HG02798 (cell line): ENCODE data around the gene FCHO2.
A peak's percentile ranks its signal among the peaks of the same experiment; 100 is the strongest.
"Not testable (repeated sequence)": the region's sequence is repeated elsewhere in the genome, so short reads cannot be mapped to it uniquely, and the experiment has no call there.

ENCODE experiments used
- ATAC-seq: cut with Tn5 transposase; IDR thresholded peaks from one replicate; pipeline ENCODE4 v1.9.1; 2021; ENCODE audit warnings: mild to moderate bottlenecking; ENCODE audit not compliant: unreplicated experiment, poor library complexity

Gene FCHO2

DNA sequence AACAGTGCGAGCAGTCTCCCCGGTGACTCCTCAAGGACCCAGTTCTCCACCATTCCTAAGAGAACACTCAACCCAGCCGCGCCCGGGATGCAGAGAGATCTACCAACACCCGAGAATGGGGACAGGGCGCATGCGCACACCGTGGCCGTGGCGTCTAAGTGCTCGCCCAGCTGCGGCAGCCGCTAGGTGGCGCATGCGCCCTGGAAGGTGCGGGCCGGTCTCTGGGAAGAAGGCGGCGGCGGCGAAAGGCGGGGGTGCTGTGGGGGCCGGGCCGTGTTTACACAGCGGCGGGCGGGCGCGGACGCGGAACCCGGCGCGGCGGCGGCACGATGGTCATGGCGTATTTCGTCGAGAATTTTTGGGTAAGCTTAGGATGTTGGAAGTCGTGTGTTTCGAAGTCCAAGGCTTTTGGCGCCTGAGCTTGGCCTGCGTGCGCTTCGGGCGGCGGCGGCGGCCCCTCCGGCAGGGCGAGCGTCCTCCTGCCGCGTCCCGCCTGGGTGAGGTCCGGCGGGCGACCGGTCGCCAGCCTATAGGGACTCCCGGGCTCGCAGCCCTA is at the start of gene FCHO2:
TSS of gene FCHO2 (plus strand) at position 274 of the 556 bp plus-strand sequence. CDS start at position 330, 56 bp downstream.
- ATAC-seq: peak; percentile 95

- ATAC-seq: no peak
Observed at GRCh38 chr5:72906806-72907205, 49.0 kb upstream of the FCHO2 start.

DNA sequence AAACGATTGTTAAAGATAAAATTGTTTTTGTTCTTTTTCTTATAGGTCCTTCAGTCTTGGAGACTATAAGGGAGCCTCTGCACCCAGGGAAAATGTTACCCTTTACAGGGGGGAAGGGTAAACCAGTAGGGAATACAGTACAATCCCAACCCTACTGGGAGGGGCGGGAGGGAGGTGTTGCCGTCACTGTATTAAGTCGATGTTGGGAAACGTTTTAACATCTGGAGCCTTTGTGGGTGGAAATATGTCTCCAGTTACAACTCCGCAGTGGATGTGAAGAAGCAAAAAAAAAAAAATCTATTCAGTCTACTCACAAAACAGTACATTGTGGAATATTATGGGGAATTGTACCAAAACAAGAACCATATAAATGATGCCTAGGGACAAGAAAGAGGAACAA is 47.2 kb upstream of the FCHO2 start:
- no peak for ATAC-seq

DNA sequence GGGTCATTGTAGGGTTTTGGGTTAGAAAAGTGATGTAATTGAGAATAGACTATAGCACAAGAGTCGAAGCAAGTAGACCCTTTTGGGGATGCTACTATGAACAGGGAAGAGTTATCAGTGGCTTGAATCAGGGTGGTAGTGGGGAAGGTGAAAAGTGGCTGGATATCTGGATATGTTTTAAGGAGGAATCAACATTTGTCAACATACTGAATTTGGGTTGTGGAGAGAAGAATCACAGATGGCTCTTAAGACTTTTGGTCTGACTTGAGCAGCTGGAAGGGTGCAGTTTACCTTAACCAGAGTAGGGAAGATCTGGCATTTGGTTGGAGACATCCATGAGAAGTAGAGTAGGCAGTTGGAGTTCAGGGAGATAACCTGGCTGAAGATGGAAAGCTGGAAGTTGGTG is 38.5 kb upstream of the FCHO2 start:
- no peak for ATAC-seq

- ATAC-seq: no peak
Observed at GRCh38 chr5:72920690-72921502, 34.9 kb upstream of the FCHO2 start.

DNA sequence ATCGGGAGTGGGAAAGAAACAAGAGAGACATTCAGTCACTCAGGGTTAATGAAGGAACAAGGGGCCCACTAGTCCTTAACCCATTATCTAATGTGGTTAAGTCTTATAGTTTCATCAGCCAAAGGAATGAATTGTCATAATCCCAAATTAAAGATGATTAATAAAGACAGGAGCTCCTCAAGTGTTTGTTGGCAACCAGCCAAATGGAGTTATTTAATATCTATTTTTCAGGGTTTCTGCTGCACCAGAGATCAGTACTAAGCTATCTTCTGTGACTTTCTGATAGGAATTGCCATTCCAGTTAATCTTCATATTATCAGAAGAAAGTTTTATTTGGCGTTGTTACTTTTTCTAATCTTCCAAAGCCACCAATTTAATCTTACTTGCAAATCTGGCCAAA is 34.0 kb upstream of the FCHO2 start:
- ATAC-seq: no peak

- ATAC-seq: no peak
Observed at GRCh38 chr5:72922422-72922821, 33.4 kb upstream of the FCHO2 start.

- no peak for ATAC-seq
Observed at GRCh38 chr5:72925336-72926010, 30.4 kb upstream of the FCHO2 start.

GRCh38 chr5:72932686-72933085 is 23.2 kb upstream of the FCHO2 start:
- ATAC-seq: not testable (repeated sequence)

DNA sequence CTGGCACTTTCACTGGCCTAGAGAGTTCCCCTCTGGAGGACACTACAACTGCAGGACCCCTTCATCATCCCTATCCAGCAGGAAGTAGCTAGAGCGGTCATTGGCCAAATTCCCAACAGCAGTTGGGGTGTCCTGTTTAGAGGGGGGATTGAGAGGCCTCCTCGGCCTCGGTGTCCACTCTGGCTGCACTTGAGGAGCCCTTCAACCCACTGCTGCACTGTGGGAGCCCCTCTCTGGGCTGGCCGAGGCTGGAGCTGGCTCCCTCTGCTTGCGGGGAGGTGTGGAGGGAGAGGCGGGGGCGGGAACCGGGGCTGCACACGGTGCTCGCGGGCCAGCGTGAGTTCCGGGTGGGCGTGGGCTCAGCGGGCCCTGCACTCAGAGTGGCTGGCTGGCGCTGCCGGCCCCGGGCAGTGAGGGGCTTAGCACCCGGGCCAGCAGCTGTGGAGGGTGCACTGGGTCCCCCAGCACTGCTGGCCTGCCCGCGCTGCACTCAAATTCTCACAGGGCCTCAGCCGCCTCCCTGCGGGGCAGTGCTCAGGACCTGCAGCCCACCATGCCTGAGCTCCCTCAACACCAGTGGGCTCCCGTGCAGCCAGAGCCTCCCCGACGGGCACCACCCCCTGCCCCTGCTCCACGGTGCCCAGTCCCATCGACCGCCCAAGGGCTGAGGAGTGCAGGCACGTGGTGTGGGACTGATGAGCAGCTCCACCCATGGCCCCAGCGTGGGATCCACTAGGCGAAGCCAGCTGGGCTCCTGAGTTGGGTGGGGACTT is 20.7 kb upstream of the FCHO2 start:
- not testable (repeated sequence) for ATAC-seq

DNA sequence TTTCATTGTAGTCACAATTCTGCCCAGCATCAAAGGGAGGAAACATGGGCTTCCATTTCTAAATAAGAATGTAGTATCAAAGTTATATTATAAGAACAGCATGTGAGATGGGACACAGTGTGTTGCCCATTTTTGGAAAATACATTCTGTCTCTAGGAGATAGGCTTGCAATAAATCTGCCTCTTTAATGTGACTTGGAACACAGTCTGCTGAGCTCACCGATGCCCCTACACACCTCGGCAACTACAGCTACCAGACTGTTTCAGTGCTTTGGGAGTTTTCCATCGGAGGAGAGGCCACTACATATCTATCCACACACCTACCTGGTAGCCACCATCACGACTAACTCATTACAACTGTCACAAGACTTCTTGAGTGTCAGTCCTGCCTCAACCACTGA is 18.9 kb upstream of the FCHO2 start:
- no peak for ATAC-seq

- ATAC-seq: no peak
Observed at GRCh38 chr5:72937517-72938061, 18.3 kb upstream of the FCHO2 start.

GRCh38 chr5:72938206-72938605 is 17.6 kb upstream of the FCHO2 start:
- ATAC-seq: no peak

GRCh38 chr5:72940082-72940481 is 15.8 kb upstream of the FCHO2 start:
- ATAC-seq: no peak

DNA sequence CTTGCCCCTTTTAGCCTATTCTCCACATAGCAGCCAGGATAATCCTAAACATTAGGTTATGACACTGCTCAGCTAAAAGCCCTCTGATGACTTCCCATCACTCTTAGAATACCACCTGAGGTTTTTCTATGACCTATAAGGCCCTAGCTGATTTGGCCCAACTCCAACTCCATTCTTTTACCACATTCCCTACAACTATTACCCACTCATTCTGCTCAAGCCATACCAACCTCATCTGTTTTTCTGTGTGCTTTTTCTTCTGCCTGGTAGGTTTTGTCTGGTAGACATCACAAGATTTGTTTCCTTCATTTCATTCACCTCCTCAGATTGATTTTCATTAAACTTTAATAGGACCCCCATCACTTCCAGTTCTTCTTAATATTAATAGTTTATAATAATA is 12.5 kb upstream of the FCHO2 start:
- no peak for ATAC-seq

- ATAC-seq: no peak
Observed at GRCh38 chr5:72947498-72947897, 8.3 kb upstream of the FCHO2 start.

DNA sequence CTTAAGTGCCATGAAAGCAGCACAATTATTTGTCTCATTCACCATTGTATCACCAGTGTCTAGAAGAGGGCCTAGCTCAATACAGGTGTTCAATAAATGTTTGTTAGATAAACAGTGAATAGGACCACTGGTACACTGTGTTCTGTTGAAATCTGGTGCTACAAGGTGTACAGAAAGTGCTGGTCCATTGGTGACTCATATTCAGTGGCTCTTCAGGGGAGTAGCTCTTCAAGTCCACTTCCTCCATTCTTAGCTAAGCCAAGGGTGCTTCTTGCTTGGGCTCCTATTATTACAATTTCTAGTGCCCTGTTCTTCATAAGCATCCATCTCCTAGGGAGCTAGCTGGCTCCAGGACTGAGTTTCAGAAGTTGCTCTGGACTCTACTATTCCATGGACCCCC is 6.4 kb upstream of the FCHO2 start:
- ATAC-seq: no peak

DNA sequence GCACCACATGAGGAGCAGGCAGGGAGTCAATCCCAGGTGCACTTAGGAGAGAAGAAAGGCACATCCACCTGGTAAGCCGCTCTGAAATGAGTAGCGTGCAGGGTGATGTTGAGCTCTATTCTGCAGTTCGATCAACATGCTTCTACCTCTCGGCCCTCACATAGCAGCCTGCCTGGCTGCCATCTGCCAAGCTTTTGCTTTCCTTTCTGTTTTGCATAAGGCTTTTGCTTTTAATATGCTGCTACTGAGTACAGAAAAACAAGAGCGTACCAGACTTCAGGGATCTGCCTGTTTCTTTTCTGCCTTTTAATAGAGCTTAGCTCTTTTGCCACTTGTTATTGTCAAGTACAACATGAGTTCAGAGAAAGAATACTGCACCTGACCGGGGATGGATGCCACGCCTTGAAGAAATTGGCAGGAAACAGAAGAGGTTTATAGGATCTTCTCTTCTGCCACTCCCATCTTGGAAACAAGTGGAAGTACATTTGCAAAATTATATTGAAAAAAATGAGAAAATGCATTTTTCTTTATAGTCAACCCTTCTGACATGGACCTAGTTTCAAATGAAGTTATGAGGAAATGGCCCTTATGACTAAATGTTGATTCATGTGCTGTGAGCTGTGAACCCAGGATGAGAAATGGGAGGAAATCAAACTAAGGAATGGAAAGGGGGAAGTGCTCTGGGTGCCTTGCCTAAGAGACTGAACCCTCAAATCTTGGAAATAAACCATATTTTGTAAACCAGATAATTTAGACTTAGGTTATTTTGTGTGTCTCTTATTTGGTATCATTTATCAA is 4.0 kb upstream of the FCHO2 start:
- no peak for ATAC-seq

GRCh38 chr5:72954389-72954788 is 1.5 kb upstream of the FCHO2 start:
- no peak for ATAC-seq
